HG03575 (cell line): ENCODE results near the gene PITRM1.
"Not testable (repeated sequence)": the region's sequence is repeated elsewhere in the genome, so short reads cannot be mapped to it uniquely, and the experiment has no call there.

Experiments
- ATAC-seq: cut with Tn5 transposase; IDR thresholded peaks from one replicate; pipeline ENCODE4 v1.9.1; 2021; ENCODE audit not compliant: unreplicated experiment, insufficient number of reproducible peaks, low FRiP score; ENCODE audit errors: extremely low read depth

Gene PITRM1, protein sequence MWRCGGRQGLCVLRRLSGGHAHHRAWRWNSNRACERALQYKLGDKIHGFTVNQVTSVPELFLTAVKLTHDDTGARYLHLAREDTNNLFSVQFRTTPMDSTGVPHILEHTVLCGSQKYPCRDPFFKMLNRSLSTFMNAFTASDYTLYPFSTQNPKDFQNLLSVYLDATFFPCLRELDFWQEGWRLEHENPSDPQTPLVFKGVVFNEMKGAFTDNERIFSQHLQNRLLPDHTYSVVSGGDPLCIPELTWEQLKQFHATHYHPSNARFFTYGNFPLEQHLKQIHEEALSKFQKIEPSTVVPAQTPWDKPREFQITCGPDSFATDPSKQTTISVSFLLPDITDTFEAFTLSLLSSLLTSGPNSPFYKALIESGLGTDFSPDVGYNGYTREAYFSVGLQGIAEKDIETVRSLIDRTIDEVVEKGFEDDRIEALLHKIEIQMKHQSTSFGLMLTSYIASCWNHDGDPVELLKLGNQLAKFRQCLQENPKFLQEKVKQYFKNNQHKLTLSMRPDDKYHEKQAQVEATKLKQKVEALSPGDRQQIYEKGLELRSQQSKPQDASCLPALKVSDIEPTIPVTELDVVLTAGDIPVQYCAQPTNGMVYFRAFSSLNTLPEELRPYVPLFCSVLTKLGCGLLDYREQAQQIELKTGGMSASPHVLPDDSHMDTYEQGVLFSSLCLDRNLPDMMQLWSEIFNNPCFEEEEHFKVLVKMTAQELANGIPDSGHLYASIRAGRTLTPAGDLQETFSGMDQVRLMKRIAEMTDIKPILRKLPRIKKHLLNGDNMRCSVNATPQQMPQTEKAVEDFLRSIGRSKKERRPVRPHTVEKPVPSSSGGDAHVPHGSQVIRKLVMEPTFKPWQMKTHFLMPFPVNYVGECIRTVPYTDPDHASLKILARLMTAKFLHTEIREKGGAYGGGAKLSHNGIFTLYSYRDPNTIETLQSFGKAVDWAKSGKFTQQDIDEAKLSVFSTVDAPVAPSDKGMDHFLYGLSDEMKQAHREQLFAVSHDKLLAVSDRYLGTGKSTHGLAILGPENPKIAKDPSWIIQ

DNA sequence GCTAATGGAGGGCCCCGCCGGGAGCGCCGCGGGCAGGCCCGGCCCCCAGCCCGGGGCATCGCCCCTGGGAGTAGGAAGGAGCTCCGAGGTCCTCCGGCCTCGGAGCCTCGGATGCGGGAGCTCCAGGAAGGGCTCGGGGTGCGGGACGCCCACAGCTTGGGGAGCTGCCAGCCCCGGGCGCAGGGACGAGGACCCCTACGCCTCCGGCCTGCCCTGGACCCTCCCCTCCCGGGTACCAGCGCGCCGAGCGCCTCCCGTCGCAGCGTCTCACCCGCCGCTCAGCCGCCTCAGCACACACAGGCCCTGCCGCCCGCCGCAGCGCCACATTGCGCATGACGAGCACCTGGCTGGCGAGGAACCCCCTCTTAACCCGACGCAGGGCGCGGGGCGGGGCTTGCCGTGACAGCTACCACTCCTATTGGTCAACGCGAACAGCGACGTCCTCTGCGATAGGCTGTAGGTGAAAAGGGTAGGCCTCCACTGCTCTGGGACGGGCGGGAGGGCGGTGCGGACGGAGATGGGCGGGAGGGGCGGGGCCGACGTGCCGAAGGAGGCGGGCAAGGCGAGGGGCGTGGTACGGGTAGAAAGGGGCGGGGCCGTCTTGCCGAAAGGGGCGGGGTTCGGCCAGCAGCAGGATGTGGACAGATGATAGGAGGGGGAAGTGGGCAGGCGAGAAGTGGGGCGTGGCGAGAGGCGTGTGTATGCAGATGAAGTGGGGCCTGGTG lies at the start of gene PITRM1:
Gene PITRM1 (minus strand): TSS at position 337 of the 725 bp plus-strand sequence. CDS start 10 bp downstream, at position 327.
- peak; percentile 96 for ATAC-seq

DNA sequence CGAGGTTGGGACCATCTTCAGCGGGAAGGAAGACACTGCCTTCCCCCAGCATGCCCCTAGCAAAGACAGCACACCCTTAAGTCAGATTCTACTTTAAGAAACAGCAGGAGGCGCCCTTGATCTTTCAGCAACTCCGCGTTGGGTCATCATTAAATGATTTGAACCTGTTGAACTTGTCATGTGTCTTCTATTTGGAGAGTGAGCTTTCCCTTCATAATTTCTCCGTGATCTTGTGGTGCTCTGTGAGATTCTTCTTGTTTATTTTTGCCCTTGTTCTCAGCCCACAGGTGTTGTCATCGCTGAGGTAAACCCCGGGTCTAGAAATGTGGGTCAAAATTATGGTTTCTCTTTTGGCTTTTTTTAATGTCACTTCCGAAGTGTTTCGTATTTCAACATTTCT lies 49.5 kb upstream of the PITRM1 start:
- ATAC-seq = no peak

DNA sequence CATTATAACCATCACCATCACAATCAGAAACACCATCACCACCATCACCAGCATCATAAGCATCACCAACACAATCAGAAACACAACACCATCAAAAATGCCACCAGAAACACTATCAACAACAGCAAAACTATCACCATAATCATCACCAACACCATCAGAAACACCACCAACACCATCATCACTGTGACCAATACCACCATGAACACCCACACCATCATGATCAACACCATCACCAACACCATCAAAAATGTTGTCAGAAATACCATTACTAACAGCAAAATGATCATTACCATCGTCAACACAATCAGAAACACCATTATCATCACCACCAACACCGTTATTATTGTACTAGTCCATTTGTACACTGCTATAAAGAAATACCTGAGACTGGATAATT lies 49.0 kb upstream of the PITRM1 start:
- ATAC-seq = not testable (repeated sequence)

DNA sequence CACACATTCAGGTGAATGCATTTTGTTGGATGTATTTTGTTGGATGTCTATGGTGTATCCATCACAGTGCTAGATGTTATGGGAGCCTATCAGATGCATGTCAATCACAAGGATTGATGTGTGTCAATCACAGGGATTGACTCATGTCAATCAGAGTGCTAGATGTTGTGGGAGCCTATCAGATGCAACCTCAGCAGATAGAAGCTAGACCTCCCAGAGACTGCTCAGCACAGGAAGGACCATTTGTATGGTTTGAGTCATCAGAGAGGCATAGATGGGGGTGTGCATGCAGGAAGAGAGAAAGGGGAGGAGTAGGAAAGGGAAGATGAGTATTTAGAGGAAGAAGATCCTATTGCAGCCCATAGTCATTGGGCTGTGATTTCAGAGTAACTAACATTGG lies 48.3 kb upstream of the PITRM1 start:
- no peak for ATAC-seq

DNA sequence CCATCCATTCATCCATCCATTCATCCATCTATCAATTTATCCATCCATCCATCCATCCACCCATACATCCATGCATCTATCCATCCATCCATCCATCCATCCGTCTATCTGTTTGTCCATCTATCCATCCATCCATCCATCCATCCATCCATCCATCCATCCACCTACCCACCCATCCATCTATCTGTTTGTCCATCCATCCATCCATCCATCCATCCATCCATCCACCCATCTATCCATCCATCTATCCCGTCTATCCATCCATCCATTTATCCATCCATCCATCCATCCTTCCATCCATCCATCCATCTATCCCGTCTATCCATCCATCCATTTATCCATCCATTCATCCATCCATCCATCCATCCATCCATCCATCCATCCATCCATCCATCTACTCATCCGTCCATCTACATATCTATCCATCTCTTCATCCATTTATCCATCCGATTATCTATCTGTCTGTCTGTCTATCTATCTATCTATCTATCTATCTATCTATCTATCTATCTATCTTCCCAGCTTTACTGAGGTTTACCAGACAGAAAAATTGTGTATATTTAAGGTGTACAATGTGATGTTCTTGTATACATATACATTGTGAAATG lies 46.5 kb upstream of the PITRM1 start:
- not testable (repeated sequence) for ATAC-seq

DNA sequence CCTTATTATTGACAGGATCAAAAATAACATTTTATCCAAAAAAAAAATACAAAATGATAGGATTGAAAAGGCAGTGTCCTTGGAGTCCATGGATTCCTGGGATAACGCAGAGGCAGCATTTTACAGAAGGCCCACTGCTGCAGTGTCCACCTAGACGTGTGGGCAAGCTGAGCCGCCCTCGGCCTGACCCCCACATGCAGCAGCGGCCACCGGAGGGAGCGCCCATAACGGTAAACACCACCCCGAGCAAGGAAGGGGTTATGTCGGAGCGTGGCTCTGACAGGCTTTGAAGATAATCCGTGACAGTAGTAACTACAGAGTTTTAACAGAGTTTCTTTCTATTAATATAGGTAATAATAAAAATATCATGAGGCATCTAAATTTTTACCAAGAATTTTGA lies 45.3 kb upstream of the PITRM1 start:
- ATAC-seq = no peak

DNA sequence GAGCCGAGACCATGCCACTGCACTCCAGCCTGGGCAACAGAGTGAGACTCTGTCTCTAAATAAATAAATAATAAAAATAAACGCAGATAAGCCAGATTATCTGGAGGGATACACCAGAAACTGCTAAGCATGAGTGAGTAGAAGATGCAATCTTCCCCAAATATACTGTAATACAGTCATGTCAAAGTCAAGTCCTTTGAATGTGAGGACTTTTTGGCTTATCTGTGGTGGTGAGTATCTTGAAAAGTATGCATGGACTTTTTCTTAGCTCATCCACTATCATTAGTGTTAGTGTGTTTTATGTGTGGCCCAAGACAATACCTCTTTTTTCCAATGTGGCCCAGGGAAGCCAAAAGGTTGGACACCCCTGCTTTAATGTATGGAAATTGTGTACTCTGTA lies 44.7 kb upstream of the PITRM1 start:
- no peak for ATAC-seq

DNA sequence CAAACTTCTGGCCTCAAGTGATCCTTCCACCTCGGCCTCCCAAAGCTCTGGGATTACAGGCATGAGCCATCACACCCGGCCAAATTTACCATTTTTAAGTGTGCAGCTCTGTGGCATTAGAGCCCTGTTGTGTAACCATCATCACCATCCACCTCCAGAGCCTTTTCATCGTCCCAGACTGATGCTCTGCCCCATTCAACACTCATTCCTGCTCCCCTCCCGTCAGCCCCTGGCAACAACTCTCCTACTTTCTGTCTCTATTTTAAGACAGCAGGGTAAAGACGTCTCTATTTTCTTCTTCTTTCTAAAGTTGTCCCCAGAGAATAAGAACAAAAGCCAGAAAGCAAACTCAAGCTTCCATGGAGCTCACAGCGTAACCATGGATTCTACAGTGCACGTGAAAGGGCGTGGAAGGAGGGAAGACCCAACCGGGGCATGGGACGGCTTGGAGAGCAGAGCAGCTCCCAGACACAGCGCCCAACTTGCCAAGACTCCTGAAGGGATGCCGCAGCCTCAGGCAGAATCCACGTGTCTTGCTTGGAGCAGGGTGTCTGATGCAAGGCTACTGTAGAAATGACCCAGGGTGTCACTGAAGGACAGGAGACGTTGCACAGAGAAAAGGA lies 42.7 kb upstream of the PITRM1 start:
- ATAC-seq = no peak

DNA sequence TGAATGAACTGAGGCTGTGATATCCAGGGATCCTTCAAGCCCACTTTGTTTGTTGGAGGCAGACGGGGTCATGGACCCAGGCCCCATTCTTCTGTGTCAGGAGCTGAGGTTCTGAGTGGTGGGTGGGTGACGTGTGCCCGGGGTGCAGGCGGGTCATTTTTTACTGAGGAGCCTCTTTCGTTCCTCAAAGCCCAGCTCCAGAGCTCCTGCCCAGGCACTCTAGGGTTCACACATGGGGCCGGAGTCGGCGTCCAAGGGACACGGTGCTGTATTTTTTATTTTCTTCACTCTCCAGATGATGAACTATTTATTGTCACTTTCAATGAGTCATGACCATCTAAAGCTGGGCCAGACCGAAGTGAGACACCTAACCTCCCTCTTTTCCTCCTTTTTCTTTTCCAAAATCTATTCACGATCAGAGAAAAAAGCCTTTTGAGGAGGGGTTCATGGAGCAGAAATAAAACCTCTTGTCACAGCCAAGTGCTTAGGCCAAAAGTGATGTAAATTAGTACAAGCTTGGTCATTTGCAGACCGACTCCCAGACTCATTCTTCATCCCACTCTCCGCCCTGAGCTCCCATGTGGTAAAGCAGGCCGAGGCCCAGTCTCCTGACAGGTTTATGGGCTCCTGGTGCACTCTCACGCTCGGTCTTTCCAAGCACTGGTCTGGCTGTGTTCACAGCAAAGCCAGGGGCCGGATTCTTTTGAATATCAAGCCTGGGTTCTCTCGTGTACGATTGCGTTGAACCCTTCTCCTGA lies 41.4 kb upstream of the PITRM1 start:
- ATAC-seq = no peak

DNA sequence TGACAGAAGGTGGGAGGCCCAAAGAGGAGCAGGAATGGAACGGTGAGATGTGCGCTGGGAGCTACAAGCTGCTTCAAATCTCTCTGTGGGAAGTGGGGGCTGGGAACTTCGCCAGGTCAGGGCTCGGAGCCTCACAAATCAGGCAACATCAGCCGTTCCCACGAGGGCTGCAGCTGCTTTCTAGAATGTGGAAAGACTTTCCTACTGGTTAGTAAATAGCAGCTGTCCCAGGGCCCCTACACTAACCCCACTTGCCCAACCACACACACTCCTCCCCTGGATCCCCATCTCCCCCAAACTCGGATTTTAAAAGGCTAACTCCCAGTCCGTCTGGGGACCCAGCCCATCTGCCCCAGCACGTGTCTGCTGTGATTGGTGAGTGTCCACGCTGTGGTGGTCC lies 40.6 kb upstream of the PITRM1 start:
- no peak for ATAC-seq

DNA sequence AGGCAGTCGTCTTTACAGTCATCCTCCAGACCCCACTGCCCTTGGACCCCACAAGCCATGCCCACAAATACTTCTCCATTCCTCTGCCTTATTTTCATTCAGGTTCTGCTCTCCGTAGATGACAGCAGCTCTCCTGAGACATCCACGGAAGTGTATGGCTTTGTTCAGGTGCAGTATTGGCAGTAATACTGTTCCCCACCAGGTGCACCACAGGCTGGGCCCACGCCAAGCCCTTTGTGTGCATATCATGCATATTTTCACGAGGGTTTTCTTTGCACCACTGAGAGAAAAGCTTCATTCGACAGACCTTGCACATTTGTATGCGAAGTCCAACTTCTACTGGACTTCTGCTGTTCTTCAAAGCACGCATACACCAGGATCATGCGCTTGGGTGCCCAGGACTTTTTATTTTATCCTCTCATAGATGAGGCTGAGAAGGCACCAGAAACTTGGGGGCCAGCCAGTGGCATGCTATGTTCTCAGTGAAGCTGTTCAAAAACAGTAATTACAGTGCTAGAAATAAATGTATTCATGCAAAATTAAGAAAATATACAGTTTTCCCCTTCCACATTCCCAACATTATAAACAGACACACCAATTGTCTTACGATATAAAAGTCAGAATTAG lies 37.8 kb upstream of the PITRM1 start:
- ATAC-seq = no peak

DNA sequence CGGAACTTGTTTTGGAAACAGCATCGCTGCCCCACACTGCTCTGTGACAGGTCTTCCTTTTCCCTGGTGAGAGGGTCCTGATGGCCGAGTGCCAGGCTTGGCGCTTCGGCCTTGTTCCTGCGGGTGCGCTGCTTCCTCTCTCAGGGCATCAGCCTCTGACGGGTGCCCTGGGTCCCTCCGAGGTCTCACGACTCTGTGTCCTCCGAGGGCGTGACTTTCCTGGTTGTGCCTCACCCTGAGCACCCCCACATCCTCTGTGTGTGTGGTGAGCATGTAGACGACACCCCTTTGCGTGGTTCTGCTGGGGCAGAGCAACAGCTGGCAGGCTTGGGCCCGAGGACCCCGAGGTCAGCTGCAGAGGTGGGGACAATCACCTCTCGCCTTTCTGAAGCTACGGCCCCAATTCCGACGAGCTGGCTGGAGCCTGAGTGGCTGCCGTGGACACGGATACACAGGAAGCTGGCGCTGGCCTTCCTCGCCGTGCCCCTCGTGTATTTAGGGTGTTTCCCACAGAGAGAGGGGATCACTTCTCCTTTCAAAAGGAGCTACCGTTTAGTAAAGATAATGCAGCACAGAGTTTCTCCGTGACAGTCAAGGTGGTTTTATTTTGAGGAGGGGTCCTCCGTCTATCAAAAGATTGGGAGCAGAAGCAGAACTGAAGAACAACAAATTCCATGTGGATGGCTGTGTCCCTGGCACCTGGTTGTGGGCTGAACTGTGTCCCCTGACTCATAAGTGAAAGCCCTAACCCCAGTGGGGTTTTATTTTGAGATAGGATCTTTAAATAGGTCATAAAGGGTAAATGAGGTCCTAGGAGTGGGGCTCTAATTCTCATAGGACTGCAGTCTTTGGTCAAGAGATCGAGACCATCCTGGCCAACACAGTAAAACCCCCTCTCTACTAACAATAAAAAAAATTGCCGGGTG lies 36.2 kb upstream of the PITRM1 start:
- ATAC-seq = no peak

DNA sequence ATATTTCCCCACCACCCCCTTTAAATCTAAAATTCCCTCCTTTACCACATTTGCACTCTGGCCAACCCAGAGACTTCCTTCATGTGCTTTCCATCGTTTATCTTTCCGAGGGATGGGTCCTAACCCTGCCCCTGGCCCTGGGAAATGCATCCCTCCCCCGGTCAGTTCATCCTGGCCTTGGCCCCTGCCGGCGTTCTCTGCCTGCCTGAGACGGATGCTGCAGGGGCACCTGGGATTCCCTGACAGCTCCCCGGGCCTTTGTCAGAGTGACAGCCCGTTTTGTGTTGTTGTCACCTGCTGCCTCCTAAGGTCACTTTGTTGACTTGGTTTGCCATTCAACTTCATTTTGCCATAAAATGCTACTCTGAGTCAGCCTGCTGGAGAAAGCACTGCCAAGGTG lies 34.8 kb upstream of the PITRM1 start:
- ATAC-seq = no peak

DNA sequence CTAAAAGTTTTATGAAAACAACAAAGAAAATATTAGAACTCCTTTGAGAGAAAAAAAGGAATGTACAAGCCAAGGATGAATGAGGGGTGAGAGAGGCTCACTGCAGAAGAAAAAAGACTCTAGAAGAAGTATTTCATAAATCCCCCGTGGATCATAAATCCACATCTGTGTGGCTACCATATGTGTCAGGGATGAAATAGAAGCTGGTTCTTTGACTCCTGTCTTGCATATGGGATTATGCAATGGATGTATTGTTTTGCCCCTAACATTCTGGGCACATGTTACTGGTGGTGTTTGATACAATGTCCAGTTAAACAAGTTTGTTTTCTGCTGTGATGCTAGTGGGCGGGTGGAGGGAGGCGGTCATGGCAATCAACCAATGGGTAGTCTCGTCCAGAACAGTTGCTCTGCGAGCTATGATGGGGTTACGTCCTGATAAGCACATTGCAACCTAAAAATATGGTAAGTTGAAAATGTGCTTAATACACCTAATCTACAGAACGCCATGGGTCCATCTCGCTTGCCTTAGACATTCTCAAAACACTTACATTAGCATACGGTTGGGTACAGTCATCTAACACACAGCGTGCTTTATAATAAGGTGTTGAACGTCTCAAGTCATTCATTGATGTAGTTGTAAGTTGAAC lies 34.1 kb upstream of the PITRM1 start:
- no peak for ATAC-seq

DNA sequence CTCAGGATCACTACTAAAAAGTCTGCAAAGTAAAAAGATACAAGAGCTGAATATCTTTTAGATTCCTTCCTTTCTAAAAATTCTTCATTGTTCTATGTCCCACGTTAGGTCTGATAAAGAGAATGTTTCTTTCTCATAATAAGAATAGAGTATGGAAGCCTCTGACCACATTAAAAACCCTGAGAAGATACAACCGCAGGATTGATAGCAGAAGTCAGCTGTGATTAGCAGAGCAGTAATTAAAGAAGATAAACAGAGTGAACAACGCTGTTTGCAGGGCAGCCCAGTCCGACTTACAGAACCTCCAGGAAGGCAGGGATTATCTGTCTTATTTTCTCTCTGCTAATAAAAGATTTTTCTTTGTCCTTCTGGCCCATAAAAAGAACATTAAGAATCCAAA lies 31.4 kb upstream of the PITRM1 start:
- ATAC-seq = no peak
